Immature natural killer cell (primary cell): Measurements from ENCODE around the gene DCUN1D2. TPM values are rescaled to one million over a fixed set of nuclear protein-coding genes. Genes with fewer than 3 reads are reported as not detected.

Source experiments
- DNase-seq, 3 donors: peaks; one replicate each; pipeline ENCODE4 v3.0.0; 2022; ENCODE audit warnings: mixed read lengths in 1 of 3
- H3K27ac Mint-ChIP-seq, 6 donors: one replicate each; pipeline ENCODE4 v1.8.0; 2020; ENCODE audit warnings: mixed read lengths in 6 of 6, mild to moderate bottlenecking in 5 of 6, inconsistent platforms in 4 of 6, moderate library complexity in 3 of 6
- H3K27me3 Mint-ChIP-seq, 3 donors: one replicate each; pipeline ENCODE4 v1.8.0; 2020 to 2021; ENCODE audit warnings: low read depth in 3 of 3, mild to moderate bottlenecking in 3 of 3, mixed read lengths in 3 of 3, moderate library complexity in 3 of 3, inconsistent platforms in 1 of 3
- H3K36me3 Mint-ChIP-seq, 3 donors: one replicate each; pipeline ENCODE4 v1.8.0; 2020; ENCODE audit warnings: mixed read lengths in 3 of 3, inconsistent platforms in 2 of 3, mild to moderate bottlenecking in 2 of 3
- H3K4me1 Mint-ChIP-seq, 2 donors: one replicate each; pipeline ENCODE4 v1.8.0; 2020; ENCODE audit warnings: inconsistent platforms in 2 of 2, mild to moderate bottlenecking in 2 of 2, mixed read lengths in 2 of 2, moderate library complexity in 1 of 2
- H3K4me3 Mint-ChIP-seq, 5 donors: one replicate each; pipeline ENCODE4 v1.8.0; 2020; ENCODE audit warnings: mild to moderate bottlenecking in 5 of 5, mixed read lengths in 5 of 5, inconsistent platforms in 3 of 5, moderate library complexity in 3 of 5
- H3K9me3 Mint-ChIP-seq, 6 donors: one replicate each; pipeline ENCODE4 v1.8.0; 2020; ENCODE audit warnings: mild to moderate bottlenecking in 6 of 6, mixed read lengths in 6 of 6, inconsistent platforms in 4 of 6, moderate library complexity in 3 of 6
- polyA plus RNA-seq, 3 donors: library from polyadenylated mRNA; unstranded; fragments of 300-500 nt; fragmentation: Illumina TruSeq; gene quantifications; one replicate each; pipeline ENCODE4 v1.2.3, GENCODE V29; 2021

Gene DCUN1D2
- polyA plus RNA-seq, 3 donors from 2014 or later: 7.4 to 23.0 (median 7.6) TPM

DNA sequence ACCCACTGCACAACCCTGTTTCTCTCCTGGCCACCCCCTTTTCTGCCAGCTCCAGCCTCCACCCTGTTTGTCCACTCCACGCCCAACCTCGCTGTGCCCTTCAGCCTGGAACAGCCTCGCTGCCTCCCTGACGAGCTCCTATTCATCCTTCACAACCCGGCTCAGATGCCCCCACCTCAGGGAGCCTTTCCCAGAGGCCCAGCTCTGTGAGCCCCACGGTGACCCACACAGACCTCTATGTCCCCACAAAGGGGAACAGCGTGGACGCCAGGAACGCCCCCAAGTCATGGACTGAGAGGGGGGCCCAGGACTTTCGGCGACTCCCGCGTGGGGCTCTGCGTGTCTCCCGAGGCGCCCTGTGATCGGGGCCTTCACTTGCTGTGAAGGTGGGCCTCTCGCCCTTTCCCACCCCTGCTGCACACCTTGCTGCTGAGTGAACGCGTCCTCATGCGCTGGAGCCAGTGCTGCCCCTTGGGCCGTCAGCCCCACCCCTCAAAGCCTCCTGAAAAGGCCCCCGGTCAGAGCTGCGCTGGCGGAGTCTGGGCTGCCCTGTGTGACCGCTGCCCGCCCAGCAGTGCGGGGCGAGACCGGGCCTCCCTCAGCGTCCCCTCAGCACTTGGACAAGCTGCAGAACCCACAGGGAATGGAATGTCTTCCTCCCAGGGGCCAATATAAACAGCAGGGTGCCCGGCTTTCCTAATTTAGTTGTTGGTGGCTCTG lies 77.2 kb downstream of the DCUN1D2 start:
- H3K9me3 Mint-ChIP-seq: peaks cover 0 to 4% (median 0%) of the 10 kb centered on the region in 6 donors
- H3K36me3 Mint-ChIP-seq: no peaks in the 10 kb centered on the region
- H3K4me3 Mint-ChIP-seq: no peak overlapping the region
- H3K27me3 Mint-ChIP-seq: peaks cover 0 to 14% (median 5%) of the 10 kb centered on the region in 3 donors
- H3K27ac Mint-ChIP-seq: no peak overlapping the region
- no peak for DNase-seq
- no peaks in the 10 kb centered on the region for H3K4me1 Mint-ChIP-seq

DNA sequence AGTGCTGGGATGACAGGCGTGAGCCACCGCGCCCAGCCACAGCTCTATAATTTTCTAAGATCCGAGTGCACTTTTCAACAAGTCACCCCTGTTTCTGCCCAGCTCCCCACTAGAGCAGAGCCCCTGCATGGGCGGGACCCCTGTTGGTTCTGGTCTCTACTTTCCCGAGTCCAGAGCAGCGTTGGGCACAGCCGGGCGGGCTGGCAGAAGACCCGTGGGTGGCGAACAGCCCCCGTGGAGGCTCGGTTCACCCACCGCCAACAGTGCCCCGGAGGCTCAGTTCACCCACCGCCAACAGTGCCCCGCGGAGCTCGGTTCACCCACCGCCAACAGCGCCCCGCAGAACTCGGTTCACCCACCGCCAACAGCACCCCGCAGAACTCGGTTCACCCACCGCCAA lies 78.1 kb downstream of the DCUN1D2 start:
- Mint-ChIP-seq H3K4me1 (no peaks in the 10 kb centered on the region), H3K9me3 (peaks cover 0 to 4% (median 0%) of the 10 kb centered on the region in 6 donors), H3K4me3 (no peak overlapping the region), H3K36me3 (no peaks in the 10 kb centered on the region), H3K27ac (no peak overlapping the region), H3K27me3 (peaks cover 0 to 14% (median 5%) of the 10 kb centered on the region in 3 donors)
- no peak for DNase-seq

DNA sequence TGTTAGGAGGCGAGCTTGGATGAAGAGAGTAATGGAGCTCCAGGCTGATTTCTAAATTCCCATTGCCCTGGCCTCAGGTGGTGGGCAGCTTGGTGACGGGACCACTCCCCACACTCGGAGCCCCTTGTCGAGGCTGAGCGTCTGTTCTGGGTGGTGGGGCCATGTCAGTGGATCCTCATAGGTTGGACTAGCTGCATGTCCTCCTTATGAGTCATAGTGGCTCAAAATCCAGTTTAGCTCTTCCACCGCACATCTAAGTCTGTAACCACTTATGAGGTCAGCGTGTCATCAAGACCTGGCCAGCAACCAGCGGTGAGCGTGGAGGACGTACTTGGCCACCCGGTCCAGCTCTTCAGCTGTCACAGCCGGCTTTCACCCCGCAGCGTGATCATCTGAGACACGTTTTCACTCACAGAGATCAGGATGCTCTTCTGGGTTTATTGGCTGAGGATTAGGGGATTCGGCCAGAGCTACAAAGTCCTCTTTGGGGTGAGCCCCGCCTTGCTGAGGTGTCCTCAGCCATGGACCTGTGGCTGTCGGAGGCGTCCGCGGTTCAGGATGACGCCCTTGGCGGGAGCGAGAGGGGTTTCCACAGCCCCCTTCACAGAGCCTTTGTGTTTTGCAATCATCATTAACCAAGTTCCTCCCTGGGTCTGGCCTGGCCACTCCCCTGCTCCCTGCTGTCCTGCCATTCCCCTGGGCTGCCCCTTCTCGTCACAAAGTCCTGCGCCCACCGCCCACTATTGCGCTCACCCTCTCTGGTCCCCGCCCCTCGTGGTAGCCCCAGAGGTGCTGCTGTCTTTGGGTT lies 79.1 kb downstream of the DCUN1D2 start:
- Mint-ChIP-seq H3K4me3 (no peak overlapping the region), H3K27me3 (peaks cover 0 to 11% (median 1%) of the 10 kb centered on the region in 3 donors), H3K36me3 (no peaks in the 10 kb centered on the region), H3K4me1 (no peaks in the 10 kb centered on the region), H3K9me3 (peaks cover 0 to 4% (median 0%) of the 10 kb centered on the region in 6 donors), H3K27ac (no peak overlapping the region)
- no peak for DNase-seq

DNA sequence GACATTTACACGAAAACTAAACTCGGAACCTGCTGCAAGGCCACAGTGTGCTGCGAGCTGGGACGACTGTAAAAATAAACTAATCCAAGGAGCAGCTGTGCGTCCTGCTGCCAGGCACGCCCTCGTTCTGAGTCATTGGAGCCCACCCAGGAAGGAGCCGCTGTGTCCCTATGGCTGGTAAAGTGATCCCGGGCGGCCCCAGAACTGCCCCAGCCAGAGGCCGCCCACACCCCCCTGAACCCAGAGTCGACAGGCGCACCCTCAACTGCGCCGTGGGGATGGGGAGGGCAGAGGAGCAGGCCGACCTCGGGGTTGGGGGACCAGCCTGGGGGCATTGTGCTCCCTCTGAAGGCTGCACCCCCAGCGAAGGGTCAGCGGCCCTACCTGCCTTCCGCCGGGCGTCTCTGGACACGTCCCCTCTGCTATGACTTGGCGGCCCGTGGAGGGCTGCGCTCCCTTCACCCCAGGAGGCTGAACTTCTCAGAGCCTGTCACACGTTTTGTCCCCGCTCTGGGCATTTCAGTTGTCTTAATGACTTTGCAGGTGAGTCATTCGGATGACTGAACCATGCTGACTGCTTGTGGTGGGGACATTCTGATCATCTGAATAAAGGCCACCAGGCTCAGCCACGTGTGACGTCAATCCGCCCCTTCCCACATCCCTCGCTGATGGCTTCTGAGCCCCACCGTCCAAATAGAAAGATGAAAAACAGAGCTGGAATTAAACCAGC lies 79.9 kb downstream of the DCUN1D2 start:
- H3K27me3 Mint-ChIP-seq: peaks cover 0 to 13% (median 4%) of the 10 kb centered on the region in 3 donors
- H3K9me3 Mint-ChIP-seq: peaks cover 0 to 4% (median 0%) of the 10 kb centered on the region in 6 donors
- no peak overlapping the region for H3K4me3 Mint-ChIP-seq
- no peak overlapping the region for H3K27ac Mint-ChIP-seq
- no peaks in the 10 kb centered on the region for H3K4me1 Mint-ChIP-seq
- no peaks in the 10 kb centered on the region for H3K36me3 Mint-ChIP-seq
- DNase-seq: no peak

DNA sequence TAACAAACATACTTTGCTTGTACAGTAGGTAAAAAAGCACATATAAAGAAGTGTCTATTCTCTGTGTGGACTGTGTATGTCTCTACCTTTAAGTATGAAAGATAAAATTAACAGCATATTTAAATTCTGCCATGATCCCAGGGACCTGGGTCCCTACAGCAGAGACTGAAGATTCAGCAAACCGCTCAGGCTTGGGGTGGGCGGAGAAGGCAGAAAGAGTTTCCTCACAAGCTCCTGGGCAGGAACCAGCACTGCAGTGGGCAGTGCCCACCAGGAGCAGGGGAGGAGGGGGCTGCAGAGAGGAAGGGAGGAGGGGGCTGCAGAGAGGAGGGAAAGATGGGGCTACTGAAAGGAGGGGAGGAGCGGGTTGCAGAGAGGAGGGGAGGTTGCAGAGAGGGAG lies 81.9 kb downstream of the DCUN1D2 start:
- DNase-seq: no peak
- H3K27me3 Mint-ChIP-seq: peaks cover 0 to 13% (median 4%) of the 10 kb centered on the region in 3 donors
- H3K4me3 Mint-ChIP-seq: no peak overlapping the region
- no peak overlapping the region for H3K27ac Mint-ChIP-seq
- no peaks in the 10 kb centered on the region for H3K4me1 Mint-ChIP-seq
- peaks cover 0 to 4% (median 0%) of the 10 kb centered on the region in 6 donors for H3K9me3 Mint-ChIP-seq
- H3K36me3 Mint-ChIP-seq: no peaks in the 10 kb centered on the region

DNA sequence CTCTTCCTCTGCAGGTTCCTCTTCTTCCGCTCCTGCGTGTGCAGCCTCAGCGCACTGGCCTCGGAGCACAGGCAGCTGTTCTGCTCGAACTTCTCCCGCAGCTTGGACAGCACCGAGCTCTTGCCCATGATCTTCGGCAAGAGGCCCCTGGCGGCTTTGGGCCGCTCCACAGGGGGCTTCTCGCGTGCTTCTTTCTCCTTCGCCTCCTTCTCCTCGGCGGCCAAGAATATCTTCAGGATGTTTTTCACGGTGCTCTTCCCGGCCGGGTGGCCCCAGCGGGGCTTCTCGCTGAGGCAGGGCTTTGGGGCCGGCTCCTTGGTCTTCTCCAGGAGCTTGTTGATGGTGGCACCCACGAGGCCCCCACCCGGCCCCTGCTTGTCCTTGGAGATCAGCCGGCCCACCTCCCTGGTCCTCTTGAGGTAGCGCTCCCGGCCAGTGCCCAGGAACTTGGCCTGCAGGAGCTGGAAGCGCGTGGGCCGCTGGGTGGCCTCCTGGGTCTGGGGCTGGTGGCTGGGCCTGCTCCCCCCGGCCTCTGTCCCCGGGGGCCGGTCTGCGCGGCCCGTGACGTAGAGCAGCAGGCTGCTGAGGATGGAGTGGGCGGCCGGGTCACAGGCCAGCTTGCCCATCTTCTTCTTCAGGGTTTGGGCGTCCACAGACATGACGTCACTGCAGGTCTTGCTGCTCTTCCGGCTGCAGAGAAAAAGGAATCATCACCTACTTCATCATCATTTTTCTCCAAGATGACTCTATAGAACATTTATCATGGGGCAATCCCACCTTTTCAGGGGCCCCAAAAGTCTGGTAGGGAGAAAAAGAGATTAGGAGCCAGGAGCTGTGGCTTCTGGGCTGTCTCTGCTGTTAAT lies 82.7 kb downstream of the DCUN1D2 start:
- peaks cover 0 to 10% (median 4%) of the 10 kb centered on the region in 3 donors for H3K27me3 Mint-ChIP-seq
- H3K27ac Mint-ChIP-seq: no peak overlapping the region
- no peak overlapping the region for H3K4me3 Mint-ChIP-seq
- H3K36me3 Mint-ChIP-seq: no peaks in the 10 kb centered on the region
- no peaks in the 10 kb centered on the region for H3K4me1 Mint-ChIP-seq
- no peak for DNase-seq
- no peaks in the 10 kb centered on the region for H3K9me3 Mint-ChIP-seq

DNA sequence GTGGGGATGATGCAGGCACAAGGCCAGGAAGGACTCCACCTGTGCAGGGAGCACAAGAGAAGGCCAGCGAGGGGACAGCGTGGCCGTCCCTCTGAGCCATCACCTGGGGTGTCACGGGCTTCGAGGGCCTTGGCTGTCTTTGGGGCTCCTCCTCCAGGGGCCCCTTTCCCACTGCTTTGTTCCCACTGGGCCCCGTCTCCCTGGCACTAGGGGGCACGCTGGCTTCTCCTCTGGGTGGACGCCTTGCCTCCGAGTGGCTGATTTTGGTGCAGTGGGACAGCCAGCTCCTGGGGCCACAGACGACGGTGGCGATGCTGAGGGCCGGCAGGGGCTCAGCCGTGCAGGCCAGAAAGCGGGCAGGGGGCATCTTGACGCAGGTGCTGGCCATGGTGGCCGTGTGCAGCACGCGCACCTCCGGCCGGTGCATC lies 83.4 kb downstream of the DCUN1D2 start:
- Mint-ChIP-seq H3K9me3 (no peaks in the 10 kb centered on the region), H3K4me3 (no peak overlapping the region), H3K27me3 (peaks cover 0 to 10% (median 7%) of the 10 kb centered on the region in 3 donors), H3K27ac (no peak overlapping the region), H3K4me1 (no peaks in the 10 kb centered on the region), H3K36me3 (no peaks in the 10 kb centered on the region)
- DNase-seq: no peak

DNA sequence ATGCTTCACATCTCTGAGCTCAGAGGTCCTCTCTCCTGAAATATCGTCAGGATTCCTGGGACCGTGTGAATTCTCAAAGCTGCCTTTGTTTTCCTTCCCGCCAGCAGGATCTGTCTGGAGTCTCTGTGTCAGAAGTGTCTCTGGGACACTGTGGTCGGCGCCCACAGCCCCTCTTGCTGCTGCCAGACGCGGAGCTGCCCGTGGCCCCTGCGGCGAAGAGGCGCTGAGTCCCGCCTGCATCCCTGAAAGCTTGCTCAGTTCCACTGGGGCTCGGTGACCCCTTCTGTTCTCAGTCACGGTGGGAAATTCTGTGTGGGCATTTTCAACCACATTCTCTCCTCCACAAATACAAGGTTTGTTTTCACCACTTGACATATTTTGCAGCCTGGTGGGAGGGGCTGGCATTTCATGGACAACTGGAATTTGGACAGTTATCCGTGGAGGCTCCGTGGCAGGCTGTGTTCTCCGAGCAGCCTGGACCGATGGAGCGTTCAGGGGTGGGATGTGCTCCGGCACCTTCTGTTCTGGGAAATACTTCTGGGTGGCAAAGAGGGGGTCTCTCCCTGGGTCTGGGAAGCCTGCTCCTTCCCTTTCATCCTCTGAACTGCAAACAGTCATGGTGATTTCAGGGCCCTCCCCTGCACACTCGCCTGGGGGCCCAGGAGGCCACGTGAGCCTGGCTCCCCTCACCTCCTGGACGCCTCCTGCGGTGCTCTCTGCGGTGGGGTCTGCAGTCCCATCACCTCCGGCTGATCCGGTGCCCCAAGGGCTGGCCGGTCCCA lies 84.0 kb downstream of the DCUN1D2 start:
- H3K27me3 Mint-ChIP-seq: peaks cover 0 to 9% (median 8%) of the 10 kb centered on the region in 3 donors
- H3K4me1 Mint-ChIP-seq: no peaks in the 10 kb centered on the region
- H3K9me3 Mint-ChIP-seq: no peaks in the 10 kb centered on the region
- H3K36me3 Mint-ChIP-seq: no peaks in the 10 kb centered on the region
- no peak for DNase-seq
- H3K27ac Mint-ChIP-seq: no peak overlapping the region
- no peak overlapping the region for H3K4me3 Mint-ChIP-seq

Other genes starting within 250 kb of the DCUN1D2 start
- 10 to 100 TPM; 23.4 to 48.9 (median 27.8) TPM for gene LAMP1, start 193.5 kb downstream of the DCUN1D2 start, polyA plus RNA-seq
- gene GRTP1, start 126.6 kb downstream of the DCUN1D2 start, polyA plus RNA-seq: under 1 TPM in 1 of 3 donors, not detected in 2; 0.17 TPM
- under 1 TPM in 2 of 3 donors, not detected in 1; 0.14 to 0.36 TPM for gene ADPRHL1, start 37.2 kb downstream of the DCUN1D2 start, polyA plus RNA-seq
- 10 to 100 TPM; 25.2 to 39.3 (median 33.7) TPM for gene TFDP1, start 94.0 kb upstream of the DCUN1D2 start, polyA plus RNA-seq
- gene ATP4B, start 167.5 kb upstream of the DCUN1D2 start, polyA plus RNA-seq: not detected
- gene GRK1, start 176.5 kb upstream of the DCUN1D2 start, polyA plus RNA-seq: not detected